Uterus (tissue), 4 donors: ENCODE measurements around the gene TRAPPC3L. TPM values are rescaled to one million over a fixed set of nuclear protein-coding genes. Genes with fewer than 3 reads are reported as not detected.

Source experiments
- DNase-seq, 2 donors: peaks; one replicate each; pipeline ENCODE4 v3.0.0-alpha.2; 2019 to 2020
- H3K27ac ChIP-seq, 2 donors: fragments of 200-600 bp; sonication (generic); 1 replicate in 1 of 2; 2 replicates in 1 of 2; pipeline ENCODE4 v1.5.1; 2016 to 2018
- H3K27me3 ChIP-seq, 2 donors: fragments of 200-600 bp; sonication (generic); one replicate each; pipeline ENCODE4 v1.5.1; 2018 to 2019; ENCODE audit warnings: control low read depth in 1 of 2
- H3K36me3 ChIP-seq, 2 donors: fragments of 200-600 bp; sonication (generic); one replicate each; pipeline ENCODE4 v1.5.1; 2019; ENCODE audit warnings: control low read depth in 1 of 2
- H3K4me1 ChIP-seq, 2 donors: fragments of 200-600 bp; sonication (generic); one replicate each; pipeline ENCODE4 v1.5.1; 2018 to 2019; ENCODE audit warnings: control low read depth in 1 of 2
- H3K4me3 ChIP-seq, 2 donors: fragments of 200-600 bp; sonication (generic); 1 replicate in 1 of 2; 2 replicates in 1 of 2; pipeline ENCODE4 v1.5.1; 2018 to 2019; ENCODE audit warnings: mild to moderate bottlenecking in 1 of 2
- H3K9me3 ChIP-seq, 2 donors: fragments of 200-600 bp; sonication (generic); one replicate each; pipeline ENCODE4 v1.5.1; 2019; ENCODE audit warnings: control low read depth in 1 of 2
- CTCF ChIP-seq, 4 experiments: fragments of 200-600 bp in 2 of 4; fragments of 450-650 bp in 2 of 4; sonication (generic) in 2 of 4; IDR thresholded peaks; one replicate each; pipeline ENCODE4 v1.5.1; 2016 to 2019; ENCODE audit warnings: antibody characterized with exemption in 4 of 4, mild to moderate bottlenecking in 2 of 4, moderate library complexity in 1 of 4
- POLR2A ChIP-seq, 2 donors: fragments of 450-650 bp; IDR thresholded peaks; one replicate each; pipeline ENCODE4 v1.6.1; 2016; ENCODE audit warnings: antibody characterized with exemption in 2 of 2, mild to moderate bottlenecking in 1 of 2, moderate library complexity in 1 of 2
- intact Hi-C: fragments of 100-400 bp; cut with DNase I; formaldehyde crosslinking; loops from one replicate; pipeline ENCODE4 v1.15.1; 2023; ENCODE audit warnings: low total_unique reads
- total RNA-seq, 4 donors: library from RNA; depleted of rRNA in 3 of 4; stranded (reverse); fragments of >200 nt in 3 of 4; gene quantifications; one replicate each; pipeline versions ENCODE4 v1.1.0 to v1.2.4, GENCODE V29; 2014 to 2023
- donor health status: DM: yes; HTN: yes; CAD: no.

Gene TRAPPC3L
- total RNA-seq, 4 donors from 2014 or later: 0.07 TPM; not detected in 3

GRCh38 chr6:116463301-116463700 is 82.2 kb downstream of the TRAPPC3L start:
- Histone ChIP-seq H3K9me3 (no peaks in the 10 kb centered on the region), H3K4me3 (no peak overlapping the region), H3K4me1 (no peaks in the 10 kb centered on the region), H3K27ac (no peak overlapping the region), H3K27me3 (peaks cover 0 to 16% of the 10 kb centered on the region in 2 donors), H3K36me3 (no peaks in the 10 kb centered on the region)
- TF ChIP-seq POLR2A (IDR thresholded peaks at IDR 0.05) (no peak), CTCF (IDR thresholded peaks at IDR 0.05) (no peak)
- DNase-seq: no peak
- intact Hi-C loops: no loop called here

GRCh38 chr6:116461932-116462885 is 83.3 kb downstream of the TRAPPC3L start:
- H3K9me3 ChIP-seq: no peaks in the 10 kb centered on the region
- TF ChIP-seq CTCF (IDR thresholded peaks at IDR 0.05): no peak
- TF ChIP-seq POLR2A (IDR thresholded peaks at IDR 0.05): no peak
- H3K27me3 ChIP-seq: peaks cover 0 to 16% of the 10 kb centered on the region in 2 donors
- H3K27ac ChIP-seq: no peak overlapping the region
- no peaks in the 10 kb centered on the region for H3K4me1 ChIP-seq
- DNase-seq: peak in 1 of 2 donors; percentile 22
- peak overlapping the region in 1 of 2 donors; percentile 37 for H3K4me3 ChIP-seq
- no peaks in the 10 kb centered on the region for H3K36me3 ChIP-seq
- intact Hi-C loops: no loop called here

GRCh38 chr6:116461331-116461931 is 84.1 kb downstream of the TRAPPC3L start, which contains the start of gene CALHM6:
CALHM6 (plus strand) TSS chr6:116461375; CDS start chr6:116461930, 555 bp downstream.
- Histone ChIP-seq H3K27me3 (peaks cover 0 to 16% of the 10 kb centered on the region in 2 donors), H3K4me3 (peak within 1 kb of the TSS in 1 of 2 donors; percentile 37), H3K4me1 (no peaks in the 10 kb centered on the region), H3K9me3 (no peaks in the 10 kb centered on the region), H3K36me3 (no peaks in the 10 kb centered on the region), H3K27ac (no peak within 1 kb of the TSS)
- intact Hi-C loops: no loop called here
- TF ChIP-seq CTCF (IDR thresholded peaks at IDR 0.05): no peak
- no peak for TF ChIP-seq POLR2A (IDR thresholded peaks at IDR 0.05)
- DNase-seq: no peak

DNA sequence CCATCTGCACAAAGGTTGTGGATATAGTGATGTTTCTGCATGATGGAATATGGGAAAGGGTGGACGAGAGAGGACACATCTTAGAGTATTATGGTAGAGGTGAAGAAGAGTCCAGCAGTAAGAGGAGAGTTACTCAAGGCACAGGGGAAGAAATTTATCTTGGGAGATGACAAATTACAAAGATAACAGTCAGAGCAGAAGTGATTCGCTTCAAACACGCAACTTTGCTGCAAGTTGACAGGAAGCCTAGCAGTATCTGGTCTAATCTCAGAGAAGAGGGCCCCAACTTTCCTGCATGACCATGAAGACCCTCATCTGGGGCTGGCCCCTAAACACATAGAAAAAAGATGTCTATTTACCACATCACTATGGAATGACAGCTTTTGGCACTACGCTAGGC is 85.6 kb downstream of the TRAPPC3L start:
- H3K27ac ChIP-seq: no peak overlapping the region
- peaks cover 0 to 16% of the 10 kb centered on the region in 2 donors for H3K27me3 ChIP-seq
- no peak for DNase-seq
- intact Hi-C loops: no loop called here
- no peak overlapping the region for H3K4me3 ChIP-seq
- H3K4me1 ChIP-seq: no peaks in the 10 kb centered on the region
- TF ChIP-seq CTCF (IDR thresholded peaks at IDR 0.05): no peak
- no peak for TF ChIP-seq POLR2A (IDR thresholded peaks at IDR 0.05)
- H3K36me3 ChIP-seq: no peaks in the 10 kb centered on the region
- no peaks in the 10 kb centered on the region for H3K9me3 ChIP-seq

- Histone ChIP-seq H3K27me3 (peaks cover 0 to 9% of the 10 kb centered on the region in 2 donors), H3K36me3 (no peaks in the 10 kb centered on the region), H3K9me3 (no peaks in the 10 kb centered on the region), H3K27ac (no peak overlapping the region), H3K4me1 (no peaks in the 10 kb centered on the region), H3K4me3 (no peak overlapping the region)
- intact Hi-C loops: no loop called here
- DNase-seq: no peak
- TF ChIP-seq CTCF (IDR thresholded peaks at IDR 0.05) (no peak), POLR2A (IDR thresholded peaks at IDR 0.05) (no peak)
Measured at GRCh38 chr6:116458264-116458663, 87.2 kb downstream of the TRAPPC3L start.
